ENCODE data around the gene UBE2Z. TPM values are rescaled to one million over a fixed set of nuclear protein-coding genes. Genes with fewer than 3 reads are reported as not detected.

The UBE2Z gene
- total RNA-seq, 1 donor from 2014 or later = 39.4 TPM

GRCh38 chr17:48878920-48879898 is 29.0 kb upstream of the UBE2Z start:
- TF ChIP-seq CTCF (IDR thresholded peaks at IDR 0.05; ENCODE audit: borderline replicate concordance) = peak; percentile 95
- H3K4me1 ChIP-seq = peaks cover 24% of the 10 kb centered on the region
- H3K27ac ChIP-seq (replicated peaks) = no peak overlapping the region
- no peaks in the 10 kb centered on the region for H3K9me3 ChIP-seq (replicated peaks)
- no peaks in the 10 kb centered on the region for H3K27me3 ChIP-seq (ENCODE audit: low read depth)
- no peaks in the 10 kb centered on the region for H3K36me3 ChIP-seq
- no peak for DNase-seq
- intact Hi-C loops (cut with micrococcal nuclease) = no loop called here
- no peak overlapping the region for H3K4me3 ChIP-seq

- peaks cover 22% of the 10 kb centered on the region for H3K4me1 ChIP-seq
- no peak overlapping the region for H3K4me3 ChIP-seq
- H3K27me3 ChIP-seq (ENCODE audit: low read depth) = no peaks in the 10 kb centered on the region
- intact Hi-C loops (cut with micrococcal nuclease) = loop anchor here (10.0 kb wide), 2 partner anchors 153 to 207 kb away; no protein-coding TSS in a partner anchor
- no peak for DNase-seq
- no peak overlapping the region for H3K27ac ChIP-seq (replicated peaks)
- H3K36me3 ChIP-seq = no peaks in the 10 kb centered on the region
- H3K9me3 ChIP-seq (replicated peaks) = no peaks in the 10 kb centered on the region
- no peak for TF ChIP-seq CTCF (IDR thresholded peaks at IDR 0.05; ENCODE audit: borderline replicate concordance)
Observed at GRCh38 chr17:48882272-48882671, 25.9 kb upstream of the UBE2Z start.

GRCh38 chr17:48883171-48883570 is 25.0 kb upstream of the UBE2Z start:
- no peak overlapping the region for H3K4me3 ChIP-seq
- no peak for DNase-seq
- TF ChIP-seq CTCF (IDR thresholded peaks at IDR 0.05; ENCODE audit: borderline replicate concordance) = no peak
- no peaks in the 10 kb centered on the region for H3K27me3 ChIP-seq (ENCODE audit: low read depth)
- peaks cover 15% of the 10 kb centered on the region for H3K4me1 ChIP-seq
- intact Hi-C loops (cut with micrococcal nuclease) = loop anchor here (10.0 kb wide), 2 partner anchors 152 to 208 kb away; no protein-coding TSS in a partner anchor
- H3K36me3 ChIP-seq = no peaks in the 10 kb centered on the region
- H3K27ac ChIP-seq (replicated peaks) = no peak overlapping the region
- no peaks in the 10 kb centered on the region for H3K9me3 ChIP-seq (replicated peaks)

- H3K9me3 ChIP-seq (replicated peaks) = no peaks in the 10 kb centered on the region
- intact Hi-C loops (cut with micrococcal nuclease) = no loop called here
- no peak overlapping the region for H3K27ac ChIP-seq (replicated peaks)
- H3K36me3 ChIP-seq = peaks cover 8% of the 10 kb centered on the region
- no peaks in the 10 kb centered on the region for H3K27me3 ChIP-seq (ENCODE audit: low read depth)
- no peak for DNase-seq
- TF ChIP-seq CTCF (IDR thresholded peaks at IDR 0.05; ENCODE audit: borderline replicate concordance) = no peak
- H3K4me1 ChIP-seq = peaks cover 35% of the 10 kb centered on the region
- H3K4me3 ChIP-seq = no peak overlapping the region
Observed at GRCh38 chr17:48890086-48890485, 18.1 kb upstream of the UBE2Z start.

- peaks cover 38% of the 10 kb centered on the region for H3K36me3 ChIP-seq
- H3K9me3 ChIP-seq (replicated peaks) = no peaks in the 10 kb centered on the region
- DNase-seq = no peak
- peak overlapping the region; percentile 95 for H3K27ac ChIP-seq (replicated peaks)
- H3K4me1 ChIP-seq = peaks cover 41% of the 10 kb centered on the region
- peak overlapping the region; percentile 93 for H3K4me3 ChIP-seq
- H3K27me3 ChIP-seq (ENCODE audit: low read depth) = no peaks in the 10 kb centered on the region
- no peak for TF ChIP-seq CTCF (IDR thresholded peaks at IDR 0.05; ENCODE audit: borderline replicate concordance)
- intact Hi-C loops (cut with micrococcal nuclease) = no loop called here
Observed at GRCh38 chr17:48892940-48893645, 15.1 kb upstream of the UBE2Z start.

All from left ventricle myocardium inferior (tissue), 1 donor.